ENCODE data around the gene PTPN3.

- TF ChIP-seq CTCF (IDR thresholded peaks at IDR 0.05) (no peak), EP300 (IDR thresholded peaks at IDR 0.05) (no peak), POLR2A (IDR thresholded peaks at IDR 0.05) (no peak), POLR2AphosphoS5 (IDR thresholded peaks at IDR 0.05) (no peak)
Measured at GRCh38 chr9:109496841-109497225, 1.3 kb downstream of the PTPN3 start.
